HG03095 (cell line): ENCODE measurements around the gene FNDC1.
A peak's percentile ranks its signal among the peaks of the same experiment; 100 is the strongest.

Experiments
- ATAC-seq: cut with Tn5 transposase; IDR thresholded peaks from one replicate; pipeline ENCODE4 v1.9.1; 2021; ENCODE audit warnings: moderate library complexity; ENCODE audit not compliant: unreplicated experiment

Gene FNDC1

DNA sequence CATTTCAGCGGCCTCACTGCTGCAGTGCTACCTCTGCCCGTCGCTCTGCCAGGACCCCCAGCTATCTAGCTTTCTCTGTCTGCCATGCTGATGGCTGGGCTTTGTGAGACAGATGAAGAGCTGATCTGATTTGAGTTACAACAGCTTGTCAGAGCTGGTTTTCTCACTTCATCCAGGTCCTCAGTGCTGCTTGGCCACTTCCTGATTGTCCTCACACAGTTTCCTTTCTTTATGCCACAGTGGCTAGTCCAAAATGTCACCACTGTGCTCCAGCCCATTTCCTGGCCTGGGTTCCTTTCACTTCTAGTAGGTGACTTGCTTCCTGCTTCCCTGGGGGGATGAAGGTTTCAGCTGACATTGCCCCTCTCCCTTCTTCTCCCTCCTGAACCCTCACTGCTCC is 35.4 kb downstream of the FNDC1 start:
- ATAC-seq: no peak

DNA sequence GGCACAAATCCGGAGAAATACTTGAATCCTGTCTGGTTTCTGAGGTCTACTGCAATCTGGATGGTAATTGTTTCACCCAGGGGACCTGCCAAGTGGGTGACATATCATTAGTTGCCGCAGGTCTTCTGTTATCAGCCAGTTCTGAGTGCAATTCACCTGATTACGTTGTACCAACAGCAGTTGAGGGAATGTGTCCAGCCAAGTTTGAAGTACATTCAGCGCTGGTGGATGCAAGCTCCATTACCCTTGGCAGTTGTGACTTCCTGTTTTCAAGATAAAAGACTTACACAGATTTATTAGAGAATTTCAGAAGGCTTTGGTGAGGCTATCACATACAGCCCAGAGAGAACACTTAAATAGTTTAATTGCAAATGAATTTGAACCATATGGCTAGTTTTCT is 42.8 kb downstream of the FNDC1 start:
- ATAC-seq: no peak

DNA sequence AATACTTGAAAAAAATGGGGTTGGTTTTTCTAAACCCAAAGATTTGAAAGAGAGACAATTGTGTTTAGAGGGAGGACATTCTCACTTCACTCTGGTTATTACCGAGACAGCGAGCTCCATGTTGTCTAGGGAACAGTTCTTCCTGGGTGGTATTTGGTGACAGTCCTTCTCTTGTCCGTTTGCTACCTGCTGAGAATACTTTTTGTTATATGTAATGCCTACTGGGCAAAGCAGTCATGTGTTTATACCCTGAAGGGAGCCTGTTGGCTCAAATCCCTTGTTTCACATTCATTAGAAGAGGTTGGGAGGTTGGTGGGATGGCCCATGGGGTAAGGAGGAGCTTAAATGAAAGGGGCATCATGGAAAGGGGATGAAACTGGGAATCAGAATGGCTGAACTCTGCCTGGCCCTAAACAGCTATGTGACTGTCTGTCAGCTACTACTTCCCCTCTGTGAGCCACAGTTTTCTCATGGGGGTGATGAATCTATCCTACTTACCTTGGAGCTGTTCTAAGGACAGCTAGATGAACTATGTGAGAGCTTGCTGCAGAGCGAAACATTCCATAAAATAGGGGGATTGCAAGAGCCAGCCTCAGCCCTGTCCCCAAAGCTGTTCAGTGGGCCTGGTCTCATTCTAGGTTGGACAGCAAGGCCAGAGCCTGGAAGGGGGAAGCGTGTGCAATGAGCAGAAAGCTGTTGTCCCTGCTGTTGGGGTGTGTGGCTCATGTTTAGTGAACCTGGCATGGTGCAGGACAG is 43.5 kb downstream of the FNDC1 start:
- no peak for ATAC-seq

DNA sequence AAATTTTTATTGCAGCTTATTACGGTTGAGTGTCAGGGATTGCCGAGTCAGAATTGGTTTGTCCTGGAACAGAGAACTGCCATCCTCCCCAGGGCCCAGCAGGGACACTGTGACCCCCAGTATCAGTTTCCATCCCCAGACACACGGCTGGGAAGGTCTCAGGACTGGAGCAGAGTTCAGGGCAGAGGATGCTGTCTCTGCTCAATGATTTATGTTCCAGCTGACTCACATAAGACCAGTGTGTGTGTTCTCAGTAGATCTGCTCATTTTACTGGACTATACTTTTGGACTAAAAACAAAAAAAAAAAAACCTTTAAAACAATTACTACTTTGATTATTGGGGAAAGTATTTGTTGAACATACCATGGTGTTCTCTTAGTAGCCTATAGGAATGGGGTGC is 44.2 kb downstream of the FNDC1 start:
- no peak for ATAC-seq

- ATAC-seq: no peak
Observed at GRCh38 chr6:159214281-159214680, 45.1 kb downstream of the FNDC1 start.

DNA sequence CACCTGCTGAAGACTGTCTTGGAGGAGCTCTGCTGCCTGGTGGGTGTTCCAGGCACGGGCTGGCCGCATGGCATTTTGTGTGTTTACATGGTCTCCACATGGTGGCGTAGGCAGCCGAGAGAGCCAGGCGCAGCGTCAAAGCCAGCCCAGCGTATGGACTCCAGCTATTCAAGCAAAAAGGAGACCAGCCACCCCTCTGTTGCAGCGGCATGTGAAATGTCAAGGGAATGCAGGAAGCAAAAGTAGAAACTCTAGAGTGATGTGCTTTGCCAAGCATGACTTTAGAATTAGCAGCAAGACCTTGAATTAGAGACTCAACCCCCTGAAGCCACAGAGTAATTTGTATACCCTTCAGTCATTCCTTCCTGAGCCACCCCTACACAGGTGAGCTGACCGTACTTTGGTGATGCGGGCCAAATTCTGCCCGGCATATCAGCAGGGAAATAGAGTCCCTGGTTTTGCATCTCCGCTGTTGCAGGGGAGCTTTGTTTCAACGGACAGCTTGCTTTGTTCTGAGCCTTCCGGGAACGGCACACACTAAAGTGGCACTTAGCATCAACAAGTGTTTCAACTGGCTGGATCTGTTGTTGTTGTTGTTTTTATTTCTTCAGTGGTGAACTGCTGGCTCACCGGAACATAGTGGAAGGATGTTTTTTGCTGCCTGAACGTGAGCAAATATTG is 48.5 kb downstream of the FNDC1 start:
- ATAC-seq: peak; percentile 70

- no peak for ATAC-seq
Observed at GRCh38 chr6:159220093-159220492, 50.9 kb downstream of the FNDC1 start.

GRCh38 chr6:159221486-159222170 is 52.4 kb downstream of the FNDC1 start:
- no peak for ATAC-seq

DNA sequence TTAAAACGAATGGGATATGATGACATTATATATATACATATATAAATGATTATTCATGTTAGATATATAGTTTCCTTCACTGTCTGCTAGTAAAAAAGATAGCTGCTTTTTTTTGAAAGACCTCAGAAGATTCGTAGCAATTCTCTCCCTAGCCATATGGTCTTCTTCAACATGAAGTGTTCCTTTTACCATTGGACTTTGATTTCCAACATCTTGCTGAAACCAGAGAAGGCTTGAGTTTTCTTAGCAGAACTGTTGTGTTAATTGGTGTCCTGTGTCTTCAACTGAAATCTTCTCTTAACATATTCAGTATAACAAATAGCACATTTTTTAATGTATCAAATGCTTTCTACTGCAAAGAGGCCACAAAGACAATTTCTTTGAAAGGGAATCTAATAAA is 55.3 kb downstream of the FNDC1 start:
- ATAC-seq: no peak

- ATAC-seq: no peak
Observed at GRCh38 chr6:159229651-159230051, 60.5 kb downstream of the FNDC1 start.

GRCh38 chr6:159232106-159232645 is 63.0 kb downstream of the FNDC1 start:
- no peak for ATAC-seq

DNA sequence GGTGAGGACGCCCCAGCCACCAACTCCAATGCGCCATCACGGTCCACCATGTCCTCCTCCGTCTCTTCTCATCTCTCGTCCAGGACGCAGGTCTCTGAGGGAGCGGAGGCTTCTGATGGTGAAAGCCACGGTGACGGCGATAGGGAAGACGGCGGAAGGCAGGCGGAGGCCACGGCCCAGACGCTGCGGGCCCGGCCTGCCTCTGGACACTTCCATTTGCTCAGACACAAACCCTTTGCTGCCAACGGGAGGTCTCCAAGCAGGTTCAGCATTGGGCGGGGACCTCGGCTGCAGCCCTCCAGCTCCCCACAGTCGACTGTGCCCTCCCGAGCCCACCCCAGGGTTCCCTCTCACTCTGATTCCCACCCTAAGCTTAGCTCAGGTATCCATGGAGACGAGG is 63.6 kb downstream of the FNDC1 start:
- no peak for ATAC-seq

DNA sequence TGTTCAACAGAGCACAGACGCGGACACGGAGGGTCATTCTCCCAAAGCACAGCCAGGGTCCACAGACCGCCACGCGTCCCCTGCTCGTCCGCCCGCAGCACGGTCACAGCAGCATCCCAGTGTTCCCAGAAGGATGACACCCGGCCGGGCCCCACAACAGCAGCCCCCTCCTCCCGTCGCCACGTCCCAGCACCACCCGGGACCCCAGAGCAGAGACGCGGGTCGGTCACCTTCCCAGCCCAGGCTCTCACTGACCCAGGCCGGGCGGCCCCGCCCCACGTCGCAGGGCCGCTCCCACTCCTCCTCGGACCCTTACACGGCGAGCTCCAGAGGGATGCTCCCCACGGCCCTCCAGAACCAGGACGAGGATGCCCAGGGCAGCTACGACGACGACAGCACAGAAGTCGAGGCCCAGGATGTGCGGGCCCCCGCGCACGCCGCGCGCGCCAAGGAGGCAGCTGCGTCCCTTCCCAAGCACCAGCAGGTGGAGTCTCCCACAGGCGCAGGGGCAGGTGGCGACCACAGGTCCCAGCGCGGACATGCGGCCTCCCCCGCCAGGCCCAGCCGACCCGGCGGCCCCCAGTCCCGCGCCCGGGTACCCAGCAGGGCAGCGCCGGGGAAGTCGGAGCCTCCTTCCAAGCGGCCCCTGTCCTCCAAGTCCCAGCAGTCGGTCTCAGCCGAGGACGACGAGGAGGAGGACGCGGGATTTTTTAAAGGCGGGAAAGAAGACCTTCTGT is 64.3 kb downstream of the FNDC1 start:
- no peak for ATAC-seq

DNA sequence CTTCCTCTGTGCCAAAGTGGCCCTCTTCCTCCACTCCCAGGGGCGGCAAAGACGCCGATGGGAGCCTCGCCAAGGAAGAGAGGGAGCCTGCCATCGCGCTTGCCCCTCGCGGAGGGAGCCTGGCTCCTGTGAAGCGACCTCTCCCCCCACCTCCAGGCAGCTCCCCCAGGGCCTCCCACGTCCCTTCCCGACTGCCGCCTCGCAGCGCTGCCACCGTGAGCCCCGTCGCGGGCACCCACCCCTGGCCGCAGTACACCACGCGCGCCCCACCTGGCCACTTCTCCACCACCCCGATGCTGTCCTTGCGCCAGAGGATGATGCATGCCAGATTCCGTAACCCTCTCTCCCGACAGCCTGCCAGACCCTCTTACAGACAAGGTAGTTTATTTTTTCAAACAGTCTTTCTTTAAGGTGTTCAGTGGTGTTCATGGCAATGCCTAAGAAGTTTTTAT is 64.9 kb downstream of the FNDC1 start:
- ATAC-seq: no peak

- ATAC-seq: no peak
Observed at GRCh38 chr6:159238920-159239558, 69.8 kb downstream of the FNDC1 start.

GRCh38 chr6:159249128-159249527 is 79.9 kb downstream of the FNDC1 start:
- ATAC-seq: no peak

- ATAC-seq: no peak
Observed at GRCh38 chr6:159249752-159250151, 80.6 kb downstream of the FNDC1 start.

DNA sequence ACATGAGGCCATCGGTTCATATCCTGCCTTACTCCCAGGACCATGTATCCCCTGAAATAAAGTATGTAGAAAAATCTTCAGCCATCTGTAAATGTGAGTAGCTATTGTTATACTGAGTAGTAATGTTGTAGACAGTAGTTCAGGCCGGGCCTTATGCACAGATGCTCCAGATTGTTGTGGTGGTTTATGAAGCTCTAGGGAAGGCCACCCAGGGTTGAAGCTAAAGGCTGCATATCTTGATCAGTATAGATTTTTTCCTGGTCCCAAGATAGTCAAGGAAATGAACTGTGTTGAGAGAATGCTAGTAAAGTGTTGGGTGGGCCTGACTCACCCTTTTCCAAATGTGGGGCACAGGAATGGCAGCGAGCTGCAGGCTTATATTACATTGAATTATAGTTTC is 81.4 kb downstream of the FNDC1 start:
- ATAC-seq: no peak

DNA sequence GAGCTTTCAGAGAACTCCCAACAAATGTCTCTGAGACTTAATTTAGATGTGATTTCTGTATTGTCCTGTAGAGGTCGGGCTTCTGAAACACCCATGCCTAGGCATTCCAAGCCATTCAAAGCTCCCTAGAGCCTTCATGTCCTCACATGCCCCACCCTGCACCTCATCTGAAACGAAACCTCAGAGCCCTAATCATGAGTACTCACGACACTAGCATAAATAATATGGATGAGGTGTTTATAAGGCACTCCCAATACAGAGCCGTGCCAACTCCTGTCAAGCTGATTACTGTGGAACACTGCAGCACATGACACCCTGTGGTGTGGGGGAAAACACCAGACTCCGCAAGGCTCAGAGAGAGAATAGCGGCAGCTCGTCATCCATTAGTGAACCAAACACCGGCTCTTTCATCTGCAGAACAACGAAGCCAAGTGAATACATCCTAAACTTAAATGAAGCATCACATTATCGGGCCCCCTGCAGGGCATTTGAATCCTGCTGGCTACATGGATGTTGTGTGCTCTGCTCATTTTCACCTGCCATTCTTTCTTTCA is 83.8 kb downstream of the FNDC1 start:
- peak; percentile 72 for ATAC-seq

DNA sequence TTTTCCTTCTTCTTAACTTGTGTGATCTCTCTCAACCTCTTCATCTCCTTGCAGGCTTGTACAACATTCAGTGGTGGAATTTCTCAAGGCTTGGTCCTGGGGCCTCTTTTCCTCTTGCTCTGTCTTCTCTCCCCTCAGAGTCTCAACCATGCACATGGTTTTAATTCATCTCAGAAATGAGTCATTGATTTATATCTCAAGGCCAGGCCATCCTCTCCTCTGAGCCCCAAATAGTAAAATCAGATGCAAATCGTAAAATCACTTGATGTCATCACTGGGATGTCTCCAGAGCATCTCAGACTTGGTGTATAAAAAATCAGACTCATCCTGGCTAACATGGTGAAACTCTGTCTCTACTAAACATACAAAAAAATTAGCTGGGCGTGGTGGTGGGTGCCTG is 85.0 kb downstream of the FNDC1 start:
- ATAC-seq: no peak
